ENCODE measurements around the gene TYMP. TPM values are rescaled to one million over a fixed set of nuclear protein-coding genes. Genes with fewer than 3 reads are reported as not detected.
"Not testable (repeated sequence)": the region's sequence is repeated elsewhere in the genome, so short reads cannot be mapped to it uniquely, and the experiment has no call there.

TYMP gene
- total and polyA plus RNA-seq, 2 experiments from 2014 or later: 7.8 to 10.0 TPM

GRCh38 chr22:50523458-50523805 lies 6.4 kb downstream of the TYMP start:
- Histone ChIP-seq H3K27ac (no peak overlapping the region), H3K9me3 (ENCODE audit: low read depth) (no peaks in the 10 kb centered on the region), H3K4me3 (no peak overlapping the region), H3K36me3 (peaks cover 16% of the 10 kb centered on the region), H3K4me1 (ENCODE audit: low read depth) (peaks cover 10% of the 10 kb centered on the region), H3K27me3 (no peaks in the 10 kb centered on the region)
- DNase-seq (ENCODE audit: low read depth in 1 of 2, low spot score in 1 of 2): no peak
- TF ChIP-seq CTCF (IDR thresholded peaks at IDR 0.05; ENCODE audit: low read depth, low read length): no peak

GRCh38 chr22:50522806-50523438 lies 6.9 kb downstream of the TYMP start:
- H3K27ac ChIP-seq: no peak overlapping the region
- H3K4me1 ChIP-seq (ENCODE audit: low read depth): peaks cover 10% of the 10 kb centered on the region
- peaks cover 16% of the 10 kb centered on the region for H3K36me3 ChIP-seq
- no peak overlapping the region for H3K4me3 ChIP-seq
- H3K27me3 ChIP-seq: no peaks in the 10 kb centered on the region
- TF ChIP-seq CTCF (IDR thresholded peaks at IDR 0.05; ENCODE audit: low read depth, low read length): no peak
- no peaks in the 10 kb centered on the region for H3K9me3 ChIP-seq (ENCODE audit: low read depth)
- no peak for DNase-seq (ENCODE audit: low read depth in 1 of 2, low spot score in 1 of 2)

- Histone ChIP-seq H3K9me3 (ENCODE audit: low read depth) (no peaks in the 10 kb centered on the region), H3K36me3 (peaks cover 20% of the 10 kb centered on the region), H3K4me3 (no peak overlapping the region), H3K27me3 (no peaks in the 10 kb centered on the region), H3K4me1 (ENCODE audit: low read depth) (peaks cover 10% of the 10 kb centered on the region), H3K27ac (no peak overlapping the region)
- TF ChIP-seq CTCF (IDR thresholded peaks at IDR 0.05; ENCODE audit: low read depth, low read length): no peak
- DNase-seq (ENCODE audit: low read depth in 1 of 2, low spot score in 1 of 2): no peak
Observed at GRCh38 chr22:50522208-50522805, 7.5 kb downstream of the TYMP start.

- no peaks in the 10 kb centered on the region for H3K9me3 ChIP-seq (ENCODE audit: low read depth)
- peaks cover 21% of the 10 kb centered on the region for H3K36me3 ChIP-seq
- no peak overlapping the region for H3K4me3 ChIP-seq
- no peak overlapping the region for H3K27ac ChIP-seq
- peaks cover 10% of the 10 kb centered on the region for H3K4me1 ChIP-seq (ENCODE audit: low read depth)
- DNase-seq (ENCODE audit: low read depth in 1 of 2, low spot score in 1 of 2): no peak
- H3K27me3 ChIP-seq: no peaks in the 10 kb centered on the region
- no peak for TF ChIP-seq CTCF (IDR thresholded peaks at IDR 0.05; ENCODE audit: low read depth, low read length)
Observed at GRCh38 chr22:50521710-50522109, 8.1 kb downstream of the TYMP start.

GRCh38 chr22:50520826-50521453 lies 8.9 kb downstream of the TYMP start:
- no peak for DNase-seq (ENCODE audit: low read depth in 1 of 2, low spot score in 1 of 2)
- no peak for TF ChIP-seq CTCF (IDR thresholded peaks at IDR 0.05; ENCODE audit: low read depth, low read length)
- Histone ChIP-seq H3K36me3 (peaks cover 23% of the 10 kb centered on the region), H3K27me3 (no peaks in the 10 kb centered on the region), H3K9me3 (ENCODE audit: low read depth) (no peaks in the 10 kb centered on the region), H3K4me3 (no peak overlapping the region), H3K4me1 (ENCODE audit: low read depth) (peaks cover 6% of the 10 kb centered on the region), H3K27ac (no peak overlapping the region)

- H3K9me3 ChIP-seq (ENCODE audit: low read depth); H3K4me3 ChIP-seq; H3K4me1 ChIP-seq (ENCODE audit: low read depth); H3K27me3 ChIP-seq; H3K27ac ChIP-seq; DNase-seq (ENCODE audit: low read depth in 1 of 2, low spot score in 1 of 2): not testable (repeated sequence)
- peaks cover 23% of the 10 kb centered on the region for H3K36me3 ChIP-seq
Observed at GRCh38 chr22:50520184-50520583, 9.6 kb downstream of the TYMP start.
